A673 (cell line): ENCODE data around the gene MAGI1.

Source experiments
- CTCF ChIP-seq: fragments of 300-800, 200-600 bp; sonication (generic); conservative IDR thresholded peaks from 2 replicates; pipeline ENCODE4 v1.5.1; 2017; ENCODE audit warnings: low read depth, mild to moderate bottlenecking, antibody characterized with exemption, low read length, moderate library complexity, mixed read lengths
- EZH2 ChIP-seq: fragments of 200-600 bp; sonication (generic); IDR thresholded peaks from 2 replicates; pipeline ENCODE4 v1.6.1; 2017; ENCODE audit warnings: borderline replicate concordance, low read depth, mild to moderate bottlenecking, mixed read lengths, antibody characterized with exemption, low read length; ENCODE audit not compliant: poor library complexity, severe bottlenecking

DNA sequence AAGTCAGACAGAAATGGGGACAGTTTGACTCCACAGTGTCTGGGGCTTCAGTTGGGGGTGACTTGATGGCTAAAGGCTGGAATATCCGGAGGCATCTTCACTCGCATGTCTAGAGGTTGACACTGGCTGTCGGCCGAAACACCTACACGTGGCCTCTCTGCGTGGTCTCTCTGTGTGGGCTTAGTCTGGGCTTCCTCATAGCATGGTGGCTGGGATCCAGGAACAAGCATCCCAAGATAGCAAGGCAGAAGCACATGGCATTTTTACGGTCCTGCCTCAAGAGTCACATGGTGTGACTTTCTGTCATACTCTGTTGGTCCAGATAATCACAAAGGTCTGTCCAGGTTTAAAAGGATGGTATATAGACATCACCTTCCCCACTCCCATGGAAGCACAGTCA lies 34.5 kb downstream of the MAGI1 start:
- no peak for TF ChIP-seq CTCF
- no peak for TF ChIP-seq EZH2
